GM23338 (cell line): ENCODE data around the gene ZC3H14. TPM values are rescaled to one million over a fixed set of nuclear protein-coding genes. Genes with fewer than 3 reads are reported as not detected.

ENCODE experiments used
- ATAC-seq: fragments of 200-7000 bp; cut with Tn5 transposase; 3 replicates; pipeline ENCODE4 v1.9.1; 2020
- DNase-seq: peaks from one replicate; pipeline ENCODE4 v3.0.0-alpha.2; 2015; ENCODE audit warnings: low spot score
- H2AFZ ChIP-seq: fragments of 200-600 bp; sonication (generic); 2 replicates; pipeline ENCODE4 v1.8.0; 2016; ENCODE audit warnings: antibody characterized with exemption, mild to moderate bottlenecking, moderate library complexity
- H3F3A ChIP-seq: fragments of 200-600 bp; sonication (generic); replicated peaks from 2 replicates; pipeline ENCODE4 v1.8.0; 2017; ENCODE audit warnings: antibody characterized with exemption, mixed run types, low read depth
- H3K27ac ChIP-seq: fragments of 200-600 bp; sonication (generic); 2 replicates; pipeline ENCODE4 v1.6.1; 2016; ENCODE audit warnings: low read depth
- H3K27me3 ChIP-seq: fragments of 200-600 bp; sonication (generic); 2 replicates; pipeline ENCODE4 v1.8.0; 2016; ENCODE audit warnings: mild to moderate bottlenecking, mixed run types, moderate library complexity; ENCODE audit not compliant: insufficient read depth
- H3K36me3 ChIP-seq: fragments of 200-600 bp; sonication (generic); 2 replicates; pipeline ENCODE4 v1.8.0; 2016; ENCODE audit warnings: mild to moderate bottlenecking; ENCODE audit not compliant: insufficient read depth
- H3K4me1 ChIP-seq: fragments of 200-600 bp; sonication (generic); 2 replicates; pipeline ENCODE4 v1.8.0; 2016; ENCODE audit warnings: mild to moderate bottlenecking, moderate library complexity; ENCODE audit not compliant: insufficient read depth
- H3K4me2 ChIP-seq: fragments of 200-600 bp; sonication (generic); 2 replicates; pipeline ENCODE4 v1.7.1; 2017; ENCODE audit warnings: mixed run types
- H3K4me3 ChIP-seq: fragments of 200-600 bp; sonication (generic); 2 replicates; pipeline ENCODE4 v1.6.1; 2016; ENCODE audit warnings: mixed run types
- H3K79me2 ChIP-seq: fragments of 200-600 bp; sonication (generic); replicated peaks from 2 replicates; pipeline ENCODE4 v1.8.0; 2017; ENCODE audit warnings: mild to moderate bottlenecking; ENCODE audit not compliant: insufficient read depth
- H3K9me2 ChIP-seq: fragments of 200-600 bp; sonication (generic); 2 replicates; pipeline ENCODE4 v1.8.0; 2017; ENCODE audit not compliant: insufficient read depth
- H4K20me1 ChIP-seq: fragments of 200-600 bp; sonication (generic); replicated peaks from 2 replicates; pipeline ENCODE4 v1.8.0; 2017; ENCODE audit warnings: mild to moderate bottlenecking; ENCODE audit not compliant: insufficient read depth
- H3K27ac Mint-ChIP-seq: 2 replicates; pipeline ENCODE4 v1.8.0; 2020; ENCODE audit warnings: inconsistent platforms, mild to moderate bottlenecking, moderate library complexity, mixed read lengths
- H3K27me3 Mint-ChIP-seq: 3 replicates; pipeline ENCODE4 v1.8.0; 2022; ENCODE audit warnings: low read depth, mild to moderate bottlenecking, moderate library complexity, mixed read lengths, inconsistent platforms; ENCODE audit not compliant: insufficient read depth, poor library complexity
- H3K36me3 Mint-ChIP-seq: 3 replicates; pipeline ENCODE4 v1.8.0; 2021; ENCODE audit warnings: low read depth, mild to moderate bottlenecking, inconsistent platforms, moderate library complexity, mixed read lengths
- H3K4me1 Mint-ChIP-seq: 3 replicates; pipeline ENCODE4 v1.8.0; 2020; ENCODE audit warnings: mild to moderate bottlenecking, inconsistent platforms, mixed read lengths
- H3K4me3 Mint-ChIP-seq: 3 replicates; pipeline ENCODE4 v1.8.0; 2021; ENCODE audit warnings: moderate library complexity, mild to moderate bottlenecking, inconsistent platforms, mixed read lengths
- H3K9me3 Mint-ChIP-seq: 3 replicates; pipeline ENCODE4 v1.8.0; 2020; ENCODE audit warnings: moderate library complexity, mild to moderate bottlenecking, inconsistent platforms, mixed read lengths
- CREB1 ChIP-seq: fragments of 250-450 bp; sonication (Bioruptor Pico); IDR thresholded peaks from 2 replicates; pipeline ENCODE4 v1.5.0; 2020; ENCODE audit warnings: low read depth, mild to moderate bottlenecking, moderate library complexity
- EZH2phosphoT487 ChIP-seq: fragments of 200-600 bp; sonication (generic); IDR thresholded peaks from one replicate; pipeline ENCODE4 v1.8.1; 2018; ENCODE audit warnings: antibody characterized with exemption; ENCODE audit not compliant: unreplicated experiment
- NANOG ChIP-seq: IDR thresholded peaks from 2 replicates; pipeline ENCODE4 v1.6.1; 2016; ENCODE audit warnings: antibody characterized with exemption, borderline replicate concordance
- POLR2AphosphoS5 ChIP-seq: IDR thresholded peaks from 2 replicates; pipeline ENCODE4 v1.6.1; 2016; ENCODE audit warnings: antibody characterized with exemption, low read depth
- STAT1 ChIP-seq: IDR thresholded peaks from one replicate; pipeline ENCODE4 v1.6.1; 2016; ENCODE audit warnings: antibody characterized with exemption; ENCODE audit not compliant: unreplicated experiment
- ZNF331 ChIP-seq: fragments of 250-450 bp; sonication (Bioruptor Pico); IDR thresholded peaks from 2 replicates; pipeline ENCODE4 v1.5.0; 2020; ENCODE audit warnings: low read depth, mild to moderate bottlenecking, moderate library complexity
- polyA plus RNA-seq: library from polyadenylated mRNA; unstranded; fragments of >200 nt; fragmentation: Nextera tagmentation; extraction: Ambion mirVana; gene quantifications from 2 replicates; pipeline ENCODE4 v1.2.1, GENCODE V29; 2016
- total RNA-seq: library from RNA; depleted of rRNA; stranded (reverse); fragments of >200 nt; shearing (Covaris generic); gene quantifications from 2 replicates; pipeline ENCODE4 v1.2.3, GENCODE V29; 2014
- TF ChIP-seq, protein P1 (sequence below), 2 experiments: fragments of 200-600 bp in 1 of 2; sonication (generic) in 1 of 2; conservative IDR thresholded peaks; 2 replicates each; pipeline versions ENCODE4 v1.5.1 to v1.6.1; 2016 to 2017; ENCODE audit warnings: antibody characterized with exemption in 2 of 2, low read depth in 2 of 2, mild to moderate bottlenecking in 2 of 2, moderate library complexity in 1 of 2
- TF ChIP-seq, protein P2 (sequence below): IDR thresholded peaks from 2 replicates; pipeline ENCODE4 v1.6.1; 2016; ENCODE audit warnings: antibody characterized with exemption
- TF ChIP-seq, protein P3 (sequence below): fragments of 250-450 bp; sonication (Bioruptor Pico); IDR thresholded peaks from 2 replicates; pipeline ENCODE4 v1.5.0; 2020; ENCODE audit warnings: mild to moderate bottlenecking, moderate library complexity

Gene ZC3H14
- total and polyA plus RNA-seq, 2 experiments from 2014 or later: 63.2 to 87.9 TPM

DNA sequence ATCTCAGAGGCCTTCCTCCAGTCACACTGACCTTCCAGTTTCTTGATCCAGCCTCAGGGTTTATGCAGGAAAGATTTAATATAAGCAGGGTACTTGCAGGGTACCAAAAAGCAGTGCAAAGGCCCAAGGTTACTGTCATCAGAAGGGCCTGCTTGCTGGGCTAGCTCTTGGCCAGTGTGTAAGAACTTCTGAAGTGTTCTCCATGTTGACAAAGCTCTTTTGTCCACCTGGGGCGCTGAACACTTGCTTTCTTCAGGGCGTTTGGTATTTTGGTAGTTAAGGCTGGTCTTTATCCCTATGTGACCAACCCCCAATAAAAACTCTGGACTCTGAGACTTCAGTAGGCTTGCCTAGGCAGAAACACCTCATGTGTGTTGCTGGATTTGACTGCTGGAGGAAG, 69.7 kb downstream of the ZC3H14 start:
- Histone ChIP-seq H3K9me2 (no peaks in the 10 kb centered on the region), H3K27me3 (no peaks in the 10 kb centered on the region), H3K4me3 (no peak overlapping the region), H3K4me1 (no peaks in the 10 kb centered on the region), H3K36me3 (no peaks in the 10 kb centered on the region), H3F3A (no peaks in the 10 kb centered on the region), H4K20me1 (no peaks in the 10 kb centered on the region), H2AFZ (no peak overlapping the region), H3K4me2 (no peak overlapping the region), H3K27ac (no peak overlapping the region), H3K79me2 (no peaks in the 10 kb centered on the region)
- Mint-ChIP-seq H3K4me1 (no peaks in the 10 kb centered on the region; the same call in 2 of the 3 replicates), H3K9me3 (no peaks in the 10 kb centered on the region), H3K4me3 (no peak overlapping the region), H3K36me3 (no peaks in the 10 kb centered on the region), H3K27ac (no peak overlapping the region), H3K27me3 (peaks cover 1% of the 10 kb centered on the region)
- no peak for DNase-seq
- no peak for ATAC-seq
- TF ChIP-seq, protein P1, sequence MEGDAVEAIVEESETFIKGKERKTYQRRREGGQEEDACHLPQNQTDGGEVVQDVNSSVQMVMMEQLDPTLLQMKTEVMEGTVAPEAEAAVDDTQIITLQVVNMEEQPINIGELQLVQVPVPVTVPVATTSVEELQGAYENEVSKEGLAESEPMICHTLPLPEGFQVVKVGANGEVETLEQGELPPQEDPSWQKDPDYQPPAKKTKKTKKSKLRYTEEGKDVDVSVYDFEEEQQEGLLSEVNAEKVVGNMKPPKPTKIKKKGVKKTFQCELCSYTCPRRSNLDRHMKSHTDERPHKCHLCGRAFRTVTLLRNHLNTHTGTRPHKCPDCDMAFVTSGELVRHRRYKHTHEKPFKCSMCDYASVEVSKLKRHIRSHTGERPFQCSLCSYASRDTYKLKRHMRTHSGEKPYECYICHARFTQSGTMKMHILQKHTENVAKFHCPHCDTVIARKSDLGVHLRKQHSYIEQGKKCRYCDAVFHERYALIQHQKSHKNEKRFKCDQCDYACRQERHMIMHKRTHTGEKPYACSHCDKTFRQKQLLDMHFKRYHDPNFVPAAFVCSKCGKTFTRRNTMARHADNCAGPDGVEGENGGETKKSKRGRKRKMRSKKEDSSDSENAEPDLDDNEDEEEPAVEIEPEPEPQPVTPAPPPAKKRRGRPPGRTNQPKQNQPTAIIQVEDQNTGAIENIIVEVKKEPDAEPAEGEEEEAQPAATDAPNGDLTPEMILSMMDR (conservative IDR thresholded peaks at IDR 0.05; ENCODE audit: low read depth in 2 of 2): peak; percentile 13 to 31; a peak in 2 of 4 replicates
- TF ChIP-seq STAT1 (no peak), CREB1 (CRISPR knock-in tag) (no peak)
- TF ChIP-seq, protein P2, sequence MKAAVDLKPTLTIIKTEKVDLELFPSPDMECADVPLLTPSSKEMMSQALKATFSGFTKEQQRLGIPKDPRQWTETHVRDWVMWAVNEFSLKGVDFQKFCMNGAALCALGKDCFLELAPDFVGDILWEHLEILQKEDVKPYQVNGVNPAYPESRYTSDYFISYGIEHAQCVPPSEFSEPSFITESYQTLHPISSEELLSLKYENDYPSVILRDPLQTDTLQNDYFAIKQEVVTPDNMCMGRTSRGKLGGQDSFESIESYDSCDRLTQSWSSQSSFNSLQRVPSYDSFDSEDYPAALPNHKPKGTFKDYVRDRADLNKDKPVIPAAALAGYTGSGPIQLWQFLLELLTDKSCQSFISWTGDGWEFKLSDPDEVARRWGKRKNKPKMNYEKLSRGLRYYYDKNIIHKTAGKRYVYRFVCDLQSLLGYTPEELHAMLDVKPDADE: no peak

DNA sequence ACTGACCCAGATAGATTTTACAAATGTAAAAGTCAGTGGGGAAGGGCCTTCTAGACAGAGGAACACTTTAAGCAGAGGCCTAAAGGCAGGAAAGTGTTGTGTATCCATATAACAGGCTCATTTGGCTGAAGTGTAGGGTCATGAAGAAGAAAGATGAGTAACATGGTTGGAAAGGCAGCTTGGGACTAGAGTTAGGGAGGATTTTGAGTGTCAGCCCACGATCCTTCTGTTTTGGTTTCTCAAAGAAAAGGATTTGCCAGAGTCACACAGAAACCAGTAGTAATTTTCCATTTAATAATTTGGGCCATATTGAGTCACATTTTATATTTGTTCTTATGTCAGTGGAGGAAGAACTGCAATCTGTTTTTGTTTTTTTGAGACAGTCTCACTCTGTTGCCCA, 76.4 kb downstream of the ZC3H14 start:
- Histone ChIP-seq H3F3A (no peaks in the 10 kb centered on the region), H3K4me3 (no peak overlapping the region), H3K27me3 (no peaks in the 10 kb centered on the region), H4K20me1 (no peaks in the 10 kb centered on the region), H3K4me1 (no peaks in the 10 kb centered on the region), H3K79me2 (no peaks in the 10 kb centered on the region), H3K36me3 (no peaks in the 10 kb centered on the region), H3K9me2 (no peaks in the 10 kb centered on the region), H3K4me2 (no peak overlapping the region), H2AFZ (no peak overlapping the region), H3K27ac (no peak overlapping the region)
- Mint-ChIP-seq H3K27me3 (peaks cover 1% of the 10 kb centered on the region), H3K4me1 (no peaks in the 10 kb centered on the region), H3K9me3 (peaks cover 4% of the 10 kb centered on the region; the same call in 1 of the 3 replicates), H3K36me3 (no peaks in the 10 kb centered on the region), H3K4me3 (no peak overlapping the region), H3K27ac (no peak overlapping the region)
- ATAC-seq (no peak), DNase-seq (no peak)
- TF ChIP-seq ZNF331 (CRISPR knock-in tag) (no peak), NANOG (no peak), STAT1 (no peak), POLR2AphosphoS5 (no peak), CREB1 (CRISPR knock-in tag) (no peak), EZH2phosphoT487 (no peak)
- TF ChIP-seq, protein P3, sequence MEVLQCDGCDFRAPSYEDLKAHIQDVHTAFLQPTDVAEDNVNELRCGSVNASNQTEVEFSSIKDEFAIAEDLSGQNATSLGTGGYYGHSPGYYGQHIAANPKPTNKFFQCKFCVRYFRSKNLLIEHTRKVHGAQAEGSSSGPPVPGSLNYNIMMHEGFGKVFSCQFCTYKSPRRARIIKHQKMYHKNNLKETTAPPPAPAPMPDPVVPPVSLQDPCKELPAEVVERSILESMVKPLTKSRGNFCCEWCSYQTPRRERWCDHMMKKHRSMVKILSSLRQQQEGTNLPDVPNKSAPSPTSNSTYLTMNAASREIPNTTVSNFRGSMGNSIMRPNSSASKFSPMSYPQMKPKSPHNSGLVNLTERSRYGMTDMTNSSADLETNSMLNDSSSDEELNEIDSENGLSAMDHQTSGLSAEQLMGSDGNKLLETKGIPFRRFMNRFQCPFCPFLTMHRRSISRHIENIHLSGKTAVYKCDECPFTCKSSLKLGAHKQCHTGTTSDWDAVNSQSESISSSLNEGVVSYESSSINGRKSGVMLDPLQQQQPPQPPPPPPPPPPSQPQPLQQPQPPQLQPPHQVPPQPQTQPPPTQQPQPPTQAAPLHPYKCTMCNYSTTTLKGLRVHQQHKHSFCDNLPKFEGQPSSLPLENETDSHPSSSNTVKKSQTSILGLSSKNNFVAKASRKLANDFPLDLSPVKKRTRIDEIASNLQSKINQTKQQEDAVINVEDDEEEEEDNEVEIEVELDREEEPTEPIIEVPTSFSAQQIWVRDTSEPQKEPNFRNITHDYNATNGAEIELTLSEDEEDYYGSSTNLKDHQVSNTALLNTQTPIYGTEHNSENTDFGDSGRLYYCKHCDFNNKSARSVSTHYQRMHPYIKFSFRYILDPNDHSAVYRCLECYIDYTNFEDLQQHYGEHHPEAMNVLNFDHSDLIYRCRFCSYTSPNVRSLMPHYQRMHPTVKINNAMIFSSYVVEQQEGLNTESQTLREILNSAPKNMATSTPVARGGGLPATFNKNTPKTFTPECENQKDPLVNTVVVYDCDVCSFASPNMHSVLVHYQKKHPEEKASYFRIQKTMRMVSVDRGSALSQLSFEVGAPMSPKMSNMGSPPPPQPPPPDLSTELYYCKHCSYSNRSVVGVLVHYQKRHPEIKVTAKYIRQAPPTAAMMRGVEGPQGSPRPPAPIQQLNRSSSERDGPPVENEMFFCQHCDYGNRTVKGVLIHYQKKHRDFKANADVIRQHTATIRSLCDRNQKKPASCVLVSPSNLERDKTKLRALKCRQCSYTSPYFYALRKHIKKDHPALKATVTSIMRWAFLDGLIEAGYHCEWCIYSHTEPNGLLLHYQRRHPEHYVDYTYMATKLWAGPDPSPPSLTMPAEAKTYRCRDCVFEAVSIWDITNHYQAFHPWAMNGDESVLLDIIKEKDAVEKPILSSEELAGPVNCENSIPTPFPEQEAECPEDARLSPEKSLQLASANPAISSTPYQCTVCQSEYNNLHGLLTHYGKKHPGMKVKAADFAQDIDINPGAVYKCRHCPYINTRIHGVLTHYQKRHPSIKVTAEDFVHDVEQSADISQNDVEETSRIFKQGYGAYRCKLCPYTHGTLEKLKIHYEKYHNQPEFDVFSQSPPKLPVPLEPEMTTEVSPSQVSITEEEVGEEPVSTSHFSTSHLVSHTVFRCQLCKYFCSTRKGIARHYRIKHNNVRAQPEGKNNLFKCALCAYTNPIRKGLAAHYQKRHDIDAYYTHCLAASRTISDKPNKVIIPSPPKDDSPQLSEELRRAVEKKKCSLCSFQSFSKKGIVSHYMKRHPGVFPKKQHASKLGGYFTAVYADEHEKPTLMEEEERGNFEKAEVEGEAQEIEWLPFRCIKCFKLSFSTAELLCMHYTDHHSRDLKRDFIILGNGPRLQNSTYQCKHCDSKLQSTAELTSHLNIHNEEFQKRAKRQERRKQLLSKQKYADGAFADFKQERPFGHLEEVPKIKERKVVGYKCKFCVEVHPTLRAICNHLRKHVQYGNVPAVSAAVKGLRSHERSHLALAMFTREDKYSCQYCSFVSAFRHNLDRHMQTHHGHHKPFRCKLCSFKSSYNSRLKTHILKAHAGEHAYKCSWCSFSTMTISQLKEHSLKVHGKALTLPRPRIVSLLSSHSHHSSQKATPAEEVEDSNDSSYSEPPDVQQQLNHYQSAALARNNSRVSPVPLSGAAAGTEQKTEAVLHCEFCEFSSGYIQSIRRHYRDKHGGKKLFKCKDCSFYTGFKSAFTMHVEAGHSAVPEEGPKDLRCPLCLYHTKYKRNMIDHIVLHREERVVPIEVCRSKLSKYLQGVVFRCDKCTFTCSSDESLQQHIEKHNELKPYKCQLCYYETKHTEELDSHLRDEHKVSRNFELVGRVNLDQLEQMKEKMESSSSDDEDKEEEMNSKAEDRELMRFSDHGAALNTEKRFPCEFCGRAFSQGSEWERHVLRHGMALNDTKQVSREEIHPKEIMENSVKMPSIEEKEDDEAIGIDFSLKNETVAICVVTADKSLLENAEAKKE (CRISPR knock-in tag): no peak
- TF ChIP-seq, protein P2: no peak
